Endometrial microvascular endothelial cells (primary cell): ENCODE measurements around the gene CCNL2. TPM values are rescaled to one million over a fixed set of nuclear protein-coding genes. Genes with fewer than 3 reads are reported as not detected.
"Not testable (repeated sequence)": the region's sequence is repeated elsewhere in the genome, so short reads cannot be mapped to it uniquely, and the experiment has no call there.

Experiments used
- in situ Hi-C: cut with HindIII; loops from 2 replicates; pipeline ENCODE4 v1.10.0; 2017; ENCODE audit warnings: low sequenced_read_pairs, low pct_unique_long_range_greater_than_20kb; ENCODE audit errors: inconsistent ontology term
- total RNA-seq: library from RNA; depleted of rRNA; stranded (reverse); fragments of >200 nt; gene quantifications from one replicate; pipeline ENCODE4 v1.2.3, GENCODE V29; 2015; ENCODE audit errors: inconsistent ontology term

CCNL2 gene
- 85.4 TPM for total RNA-seq

DNA sequence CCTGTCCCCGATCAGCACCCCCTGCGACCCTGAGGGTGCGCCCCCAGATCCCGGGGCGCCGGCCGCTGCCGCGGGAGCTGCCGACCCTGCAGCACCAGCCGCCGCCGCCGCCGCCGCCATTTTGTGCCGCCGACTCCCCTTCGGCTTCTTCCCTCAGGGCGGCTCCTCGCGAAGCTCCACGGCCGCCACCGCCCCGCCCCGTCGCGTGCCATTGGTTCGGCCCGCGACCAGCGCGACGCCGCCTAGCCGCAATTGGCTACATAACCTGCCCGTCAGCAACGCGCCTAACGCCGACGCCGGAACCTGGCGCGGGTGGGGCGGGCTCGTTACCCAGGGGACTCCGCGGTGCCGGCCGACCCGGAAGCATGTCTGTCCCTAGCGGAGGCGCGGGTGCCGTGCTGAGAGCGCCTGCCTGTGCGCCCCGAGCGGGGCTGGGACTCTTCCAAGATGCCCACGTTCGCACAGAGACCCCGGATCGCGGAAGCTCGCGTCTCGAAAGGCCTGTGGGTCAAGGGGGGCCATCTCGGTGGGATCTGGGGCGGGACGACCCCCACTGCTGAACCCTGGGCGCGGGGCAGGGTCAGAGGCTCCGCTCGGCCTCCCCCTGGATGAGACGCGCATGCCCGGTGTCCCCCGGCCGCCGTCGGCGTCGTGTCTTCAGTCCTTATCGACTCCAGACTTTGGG is at the start of gene CCNL2:
CCNL2 (minus strand) TSS at position 149 of the 685 bp plus-strand sequence; CDS start at position 120, 29 bp downstream.
- in situ Hi-C loops = no loop called here

DNA sequence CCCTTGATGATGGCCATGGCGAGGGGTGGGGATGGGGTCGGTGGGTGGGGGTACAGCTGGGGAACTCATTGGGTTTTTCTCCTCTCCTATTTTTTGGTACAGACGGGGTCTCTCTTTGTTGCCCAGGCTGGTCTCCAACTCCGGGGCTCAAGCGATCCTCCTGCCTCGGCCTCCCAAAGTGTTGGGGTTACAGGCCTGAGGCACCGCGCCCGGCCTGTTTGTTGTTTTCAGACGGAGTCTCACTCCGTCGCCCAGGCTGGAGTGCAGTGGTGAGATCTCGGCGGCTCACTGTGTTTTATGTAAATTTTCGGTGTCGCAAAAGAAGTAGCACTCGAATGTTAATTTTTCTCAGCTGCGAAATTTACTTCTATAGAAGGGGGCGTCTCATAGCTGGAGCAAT is 47.5 kb upstream of the CCNL2 start:
- in situ Hi-C loops = not testable (repeated sequence)

DNA sequence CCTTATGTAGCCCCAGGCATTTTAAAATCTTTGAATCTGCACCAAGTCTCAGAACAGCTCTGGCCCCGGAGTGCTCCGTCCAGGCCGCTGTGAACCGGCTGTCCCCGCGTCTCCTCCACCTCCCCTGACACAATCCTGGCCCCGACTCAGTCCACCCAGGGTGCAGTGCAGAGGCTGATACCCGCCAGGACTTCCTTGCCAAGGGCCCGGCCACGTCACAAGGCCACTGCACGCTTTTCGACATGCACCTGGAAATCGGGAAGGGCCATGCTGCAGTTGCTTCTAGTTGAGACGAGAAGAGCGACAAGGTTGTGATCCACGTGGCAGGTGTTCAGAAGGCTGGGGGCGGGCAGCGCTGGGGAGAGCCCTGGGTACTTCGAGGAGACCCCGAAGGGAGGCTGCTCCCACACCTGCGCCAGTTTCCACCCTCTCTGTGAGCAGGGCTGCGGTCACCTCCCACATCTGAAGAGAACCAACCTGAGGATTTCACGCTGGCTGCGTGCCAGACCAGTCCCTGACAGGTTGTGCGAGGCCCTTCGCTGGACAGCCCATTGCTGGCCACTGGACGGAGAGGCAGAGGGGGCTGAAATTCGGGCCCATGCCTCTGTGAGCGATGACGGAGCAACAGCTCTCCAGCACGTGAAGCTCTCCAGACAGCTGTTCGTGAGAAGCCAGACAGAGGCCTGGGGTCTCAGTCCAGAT is 43.1 kb upstream of the CCNL2 start:
- in situ Hi-C loops = no loop called here

DNA sequence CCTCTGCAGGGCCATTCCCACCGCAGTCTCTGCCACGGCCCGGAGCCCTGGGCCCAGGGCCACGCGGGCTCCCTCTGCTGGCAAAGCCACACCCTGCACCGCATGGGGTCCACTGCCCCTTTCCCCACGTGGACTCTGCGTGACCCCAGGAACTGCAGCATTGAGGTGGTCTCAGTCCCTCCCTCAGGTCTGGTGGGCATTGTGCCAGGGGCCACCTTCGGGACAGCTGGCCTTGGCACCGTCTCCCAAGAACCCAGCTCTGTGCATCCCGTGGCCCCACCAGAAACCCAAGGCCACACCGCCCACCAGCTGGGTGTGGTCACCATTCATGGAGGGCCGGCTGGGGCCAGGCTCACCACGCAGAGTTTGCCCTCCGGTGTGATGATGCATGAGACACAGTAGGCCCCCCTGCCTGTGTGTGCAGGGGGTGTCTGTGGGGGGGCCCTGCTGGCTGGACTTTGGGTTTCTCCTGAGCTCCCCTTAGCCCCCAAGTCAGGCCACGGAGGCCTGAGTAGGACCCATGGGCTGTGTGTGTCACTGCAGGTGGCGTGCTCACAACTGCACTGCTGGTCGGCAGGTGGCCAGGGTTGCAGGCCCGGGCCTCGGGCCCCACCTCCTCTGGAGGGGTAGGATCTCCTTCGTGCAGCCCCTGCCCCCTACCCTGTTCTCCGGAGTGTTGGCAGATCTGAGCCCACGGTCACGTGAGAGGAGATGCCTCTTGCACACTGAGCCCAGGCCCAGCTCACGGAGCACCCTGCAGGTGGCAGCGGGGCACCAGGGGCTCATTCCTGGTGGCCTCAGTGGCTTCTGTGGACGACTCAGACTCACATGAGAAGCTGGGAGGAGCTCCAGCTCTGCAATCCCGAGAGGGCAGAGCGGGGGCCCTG is 42.1 kb upstream of the CCNL2 start:
- in situ Hi-C loops = no loop called here

DNA sequence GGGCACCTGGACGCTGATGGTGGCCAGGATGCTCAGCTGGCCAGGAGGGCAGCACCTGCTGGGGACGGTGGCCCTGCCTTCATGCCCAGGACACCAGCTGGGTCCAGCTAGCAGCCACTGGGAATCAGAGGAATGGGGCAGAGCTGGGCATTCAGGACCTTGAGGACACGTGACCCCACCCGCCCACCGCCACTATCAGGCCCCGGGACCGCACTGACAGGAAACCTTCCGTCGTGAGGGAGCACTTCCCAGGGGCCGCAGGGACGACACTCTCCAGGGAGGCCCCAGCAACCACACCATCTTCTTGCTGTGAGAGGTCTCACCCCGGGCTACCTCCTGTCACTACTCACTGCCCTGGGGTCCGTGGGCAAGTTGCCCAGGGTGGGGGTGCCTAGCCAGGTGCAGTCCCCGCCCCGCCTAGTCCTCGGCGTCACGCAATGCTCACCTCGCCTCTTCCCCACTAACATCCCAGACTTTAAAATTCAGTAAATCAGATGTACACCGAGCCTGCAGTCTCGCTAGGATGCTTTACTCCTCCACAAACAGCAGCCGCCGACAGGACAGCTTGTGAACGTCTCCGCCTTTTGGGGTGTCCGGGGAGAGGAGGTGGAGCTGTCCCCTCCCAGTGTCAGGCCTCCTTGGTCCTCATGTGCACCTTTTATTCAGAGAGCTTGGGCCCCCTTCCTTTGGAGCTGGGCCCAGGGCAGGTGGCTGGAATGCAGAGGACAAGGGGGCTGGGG is 41.3 kb upstream of the CCNL2 start:
- in situ Hi-C loops = no loop called here

DNA sequence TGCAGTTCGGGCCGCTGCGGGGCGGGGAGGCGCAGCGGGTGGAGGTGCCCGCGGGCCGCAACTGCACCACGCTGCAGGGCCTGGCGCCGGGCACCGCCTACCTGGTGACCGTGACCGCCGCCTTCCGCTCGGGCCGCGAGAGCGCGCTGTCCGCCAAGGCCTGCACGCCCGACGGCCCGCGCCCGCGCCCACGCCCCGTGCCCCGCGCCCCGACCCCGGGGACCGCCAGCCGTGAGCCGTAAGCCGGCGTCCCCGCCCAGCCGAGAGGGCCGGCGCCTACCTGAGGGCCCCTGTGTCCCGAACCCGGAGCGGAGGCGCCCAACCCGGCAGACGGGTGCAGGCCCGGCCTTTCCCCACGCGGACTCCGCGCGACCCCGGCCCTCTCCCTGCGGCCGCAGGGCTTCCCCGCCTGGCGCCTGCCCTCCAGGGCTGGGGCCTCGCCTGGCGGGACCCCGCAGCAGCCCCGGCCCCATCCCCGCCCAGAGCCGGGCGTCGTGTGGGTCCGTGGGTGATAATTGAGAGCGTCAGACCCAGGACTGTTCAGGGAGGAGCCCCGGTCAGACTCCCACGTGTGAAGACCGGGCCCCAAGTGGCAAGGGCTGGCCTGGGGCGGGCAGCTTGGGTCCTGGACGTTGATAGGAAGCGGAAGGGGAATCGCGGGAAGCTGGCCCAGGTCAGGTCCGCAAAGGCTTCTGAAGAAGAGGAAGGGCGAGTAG is 40.6 kb upstream of the CCNL2 start:
- in situ Hi-C loops = no loop called here

DNA sequence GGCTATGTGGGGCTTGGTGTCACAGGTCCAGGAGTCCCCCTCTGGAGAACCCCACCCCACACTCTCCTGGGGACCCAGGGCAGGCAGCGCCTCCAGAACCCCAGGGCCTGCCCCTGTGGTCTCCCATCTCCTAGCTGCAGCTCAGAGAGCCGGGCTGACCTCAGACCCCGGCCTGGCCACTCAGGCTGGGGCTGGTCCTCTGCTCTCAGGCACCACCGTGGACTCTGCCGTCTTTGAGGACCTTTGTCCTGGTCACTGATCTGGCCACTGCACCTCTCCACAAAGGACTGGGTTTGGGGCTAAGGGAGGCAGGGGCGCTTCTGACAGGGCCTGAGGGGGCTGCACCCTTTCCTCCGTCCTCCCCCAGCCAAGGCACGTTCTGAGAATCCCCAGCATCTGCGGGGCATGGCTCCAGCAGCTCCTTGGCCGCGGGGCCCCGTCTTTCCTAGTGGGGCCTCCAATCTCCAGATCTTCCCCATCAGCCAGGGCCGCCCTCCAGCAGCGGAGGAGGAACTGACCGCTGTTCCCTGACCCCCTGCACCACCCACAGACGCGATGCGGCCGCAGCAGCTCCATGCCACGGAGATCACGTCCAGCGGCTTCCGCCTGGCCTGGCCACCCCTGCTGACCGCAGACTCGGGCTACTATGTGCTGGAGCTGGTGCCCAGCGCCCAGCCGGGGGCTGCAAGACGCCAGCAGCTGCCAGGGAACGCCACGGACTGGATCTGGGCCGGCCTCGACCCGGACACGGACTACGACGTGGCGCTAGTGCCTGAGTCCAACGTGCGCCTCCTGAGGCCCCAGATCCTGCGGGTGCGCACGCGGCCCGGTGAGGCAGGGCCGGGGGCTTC is 39.6 kb upstream of the CCNL2 start:
- in situ Hi-C loops = no loop called here

DNA sequence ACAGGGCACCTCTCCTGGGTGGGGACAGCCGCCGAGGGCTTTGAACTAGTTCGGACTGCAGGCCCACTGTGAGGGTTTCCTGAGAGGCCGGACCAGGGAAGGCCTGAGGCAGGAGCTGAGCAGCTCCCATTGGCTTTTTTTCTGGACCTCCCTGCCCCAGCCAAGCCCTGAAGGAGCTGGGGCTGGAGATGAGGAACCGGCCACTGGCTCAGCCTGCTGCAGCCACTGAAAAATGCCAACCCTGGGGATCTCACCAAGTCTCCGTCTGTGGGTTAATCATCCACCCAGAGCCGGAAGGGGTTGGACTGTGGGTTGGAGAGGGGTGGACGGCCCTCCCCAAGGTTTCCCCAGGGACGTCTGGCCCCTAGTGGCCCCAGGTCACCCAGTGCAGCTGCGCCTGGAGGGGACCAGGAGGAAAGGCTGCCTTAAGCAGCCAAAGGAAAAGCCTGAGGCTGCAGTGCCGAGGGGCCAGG is 38.8 kb upstream of the CCNL2 start:
- in situ Hi-C loops = no loop called here

DNA sequence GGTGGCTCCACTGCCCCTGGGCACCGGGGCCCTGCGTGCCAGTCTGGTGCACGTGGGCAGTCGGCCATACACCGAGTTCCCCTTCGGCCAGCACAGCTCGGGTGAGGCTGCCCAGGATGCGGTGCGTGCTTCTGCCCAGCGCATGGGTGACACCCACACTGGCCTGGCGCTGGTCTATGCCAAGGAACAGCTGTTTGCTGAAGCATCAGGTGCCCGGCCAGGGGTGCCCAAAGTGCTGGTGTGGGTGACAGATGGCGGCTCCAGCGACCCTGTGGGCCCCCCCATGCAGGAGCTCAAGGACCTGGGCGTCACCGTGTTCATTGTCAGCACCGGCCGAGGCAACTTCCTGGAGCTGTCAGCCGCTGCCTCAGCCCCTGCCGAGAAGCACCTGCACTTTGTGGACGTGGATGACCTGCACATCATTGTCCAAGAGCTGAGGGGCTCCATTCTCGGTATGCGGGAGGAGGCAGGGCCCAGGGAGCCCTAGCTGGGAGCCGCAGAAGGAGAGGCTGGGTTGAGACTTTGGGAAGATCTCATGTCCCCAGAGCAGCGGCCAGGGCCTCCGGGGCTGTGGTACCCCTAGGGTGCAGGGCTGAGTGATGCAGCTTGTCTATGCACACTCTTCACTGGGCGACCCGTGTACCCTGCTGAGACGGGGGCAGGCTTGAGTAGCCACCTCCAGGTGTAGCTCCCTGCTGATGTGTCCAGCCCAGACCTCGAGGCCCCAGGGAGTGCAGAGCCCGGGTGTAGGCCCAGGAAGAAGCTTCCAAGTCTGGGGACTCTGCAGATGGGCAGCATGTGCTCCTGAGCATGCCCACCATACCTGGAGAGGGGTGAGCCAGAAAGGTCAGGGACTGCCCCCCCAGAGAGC is 38.1 kb upstream of the CCNL2 start:
- in situ Hi-C loops = no loop called here

DNA sequence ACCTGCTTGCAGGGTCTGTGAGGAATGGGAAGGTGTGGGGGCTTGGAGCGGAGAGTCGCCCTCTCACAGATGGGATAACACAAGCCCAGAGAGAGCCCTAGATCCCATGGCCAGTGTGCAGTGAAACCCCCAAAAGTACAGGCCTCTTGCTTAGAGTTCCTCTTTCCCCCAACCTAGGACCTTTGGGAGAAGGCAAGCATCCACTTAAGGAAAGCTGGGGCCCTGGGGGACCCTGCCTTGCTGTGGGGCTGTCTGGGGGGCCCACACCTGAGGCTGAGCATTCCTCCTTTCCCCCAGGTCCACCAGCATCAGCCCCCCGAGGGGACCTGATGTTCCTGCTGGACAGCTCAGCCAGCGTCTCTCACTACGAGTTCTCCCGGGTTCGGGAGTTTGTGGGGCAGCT is 37.5 kb upstream of the CCNL2 start:
- in situ Hi-C loops = no loop called here

DNA sequence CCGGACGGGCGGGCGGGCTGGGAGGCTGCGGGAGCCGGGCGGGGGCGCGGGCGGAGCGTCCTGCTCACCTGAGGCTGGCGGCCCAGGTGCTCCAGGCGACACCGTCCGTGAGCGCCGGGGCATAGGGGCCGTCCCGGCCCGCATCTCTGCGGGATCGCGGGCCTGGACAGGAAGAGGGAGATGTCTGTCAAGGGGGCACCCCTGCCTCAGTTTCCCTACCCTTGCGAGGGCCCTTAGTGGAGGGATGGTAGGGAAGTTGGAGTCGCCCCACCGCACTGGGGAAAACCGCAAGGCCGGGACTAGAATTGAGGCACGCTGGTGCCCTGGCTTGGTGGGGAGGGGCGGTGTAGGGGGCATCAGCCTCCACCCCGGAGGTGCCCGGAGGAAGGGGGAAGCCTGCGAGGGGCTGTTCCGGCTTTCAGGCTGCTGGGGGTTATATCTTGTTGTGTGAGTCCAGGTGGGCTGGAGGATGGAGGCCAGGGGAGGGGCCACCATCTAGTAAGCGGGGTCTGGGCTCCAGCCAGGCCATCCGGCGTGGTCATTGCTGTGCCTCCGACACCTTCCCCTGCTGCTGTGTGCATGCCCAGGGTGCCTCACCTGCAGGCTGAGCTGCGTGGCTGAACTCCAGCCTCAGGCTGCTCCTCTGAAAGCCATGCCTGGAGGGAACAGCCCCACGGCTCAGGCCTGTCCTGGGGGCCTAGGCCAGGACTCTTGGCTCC is 36.9 kb upstream of the CCNL2 start:
- in situ Hi-C loops = no loop called here

DNA sequence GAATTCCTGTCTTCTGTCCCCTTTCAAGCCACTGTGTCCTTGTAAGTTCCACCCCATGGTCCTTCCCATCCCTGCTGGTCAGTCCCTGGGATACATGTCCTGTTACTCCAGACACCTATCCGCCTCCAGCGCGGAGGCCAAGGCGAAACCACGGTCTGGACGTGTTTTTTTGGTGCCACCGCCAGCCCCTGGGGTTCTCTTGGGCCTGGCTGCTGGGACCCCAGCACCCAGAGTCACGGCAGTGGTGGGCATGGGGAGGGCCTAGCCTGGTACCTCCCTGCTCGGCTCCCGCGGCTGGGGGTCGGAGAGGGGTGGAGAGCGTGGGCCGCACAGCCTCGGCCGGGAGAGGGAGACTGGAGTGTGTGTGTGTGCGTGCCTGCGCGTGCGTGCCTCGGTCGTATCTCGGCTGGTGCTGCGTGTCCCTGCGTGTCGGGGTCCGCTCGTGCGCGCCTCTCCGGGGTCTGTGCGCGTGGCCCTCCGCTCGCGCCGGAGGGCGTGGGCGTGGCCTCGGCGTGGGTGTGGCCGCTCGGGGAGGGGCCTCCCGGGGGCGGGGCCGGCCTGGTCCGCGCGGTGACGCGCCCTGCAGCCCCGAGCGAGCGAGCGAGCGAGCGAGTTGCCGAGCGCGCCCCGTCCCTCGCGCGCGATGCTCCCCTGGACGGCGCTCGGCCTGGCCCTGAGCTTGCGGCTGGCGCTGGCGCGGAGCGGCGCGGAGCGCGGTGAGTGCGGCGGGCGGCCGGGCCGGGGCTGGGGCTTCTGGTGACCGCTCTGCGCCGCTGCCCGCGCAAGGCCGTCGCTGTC is 36.2 kb upstream of the CCNL2 start, which contains the start of gene VWA1:
VWA1 (plus strand) TSS at position 585 of the 798 bp plus-strand sequence; CDS start at position 644, 59 bp downstream.
- in situ Hi-C loops = no loop called here

DNA sequence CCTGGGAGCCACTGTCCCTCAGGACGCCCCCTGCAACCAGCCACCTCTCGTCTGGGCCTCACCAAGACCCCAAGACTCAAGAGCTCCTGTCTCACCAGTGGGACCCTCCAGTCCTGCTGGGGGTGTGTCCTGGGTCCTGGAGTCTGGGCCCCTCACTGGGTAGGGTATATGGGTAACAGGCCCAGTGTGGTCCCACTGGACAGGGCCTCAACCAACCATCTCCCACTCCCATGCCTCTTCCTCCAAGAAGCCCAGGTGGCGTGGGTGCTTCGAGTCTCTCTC is 35.6 kb upstream of the CCNL2 start:
- in situ Hi-C loops = no loop called here

DNA sequence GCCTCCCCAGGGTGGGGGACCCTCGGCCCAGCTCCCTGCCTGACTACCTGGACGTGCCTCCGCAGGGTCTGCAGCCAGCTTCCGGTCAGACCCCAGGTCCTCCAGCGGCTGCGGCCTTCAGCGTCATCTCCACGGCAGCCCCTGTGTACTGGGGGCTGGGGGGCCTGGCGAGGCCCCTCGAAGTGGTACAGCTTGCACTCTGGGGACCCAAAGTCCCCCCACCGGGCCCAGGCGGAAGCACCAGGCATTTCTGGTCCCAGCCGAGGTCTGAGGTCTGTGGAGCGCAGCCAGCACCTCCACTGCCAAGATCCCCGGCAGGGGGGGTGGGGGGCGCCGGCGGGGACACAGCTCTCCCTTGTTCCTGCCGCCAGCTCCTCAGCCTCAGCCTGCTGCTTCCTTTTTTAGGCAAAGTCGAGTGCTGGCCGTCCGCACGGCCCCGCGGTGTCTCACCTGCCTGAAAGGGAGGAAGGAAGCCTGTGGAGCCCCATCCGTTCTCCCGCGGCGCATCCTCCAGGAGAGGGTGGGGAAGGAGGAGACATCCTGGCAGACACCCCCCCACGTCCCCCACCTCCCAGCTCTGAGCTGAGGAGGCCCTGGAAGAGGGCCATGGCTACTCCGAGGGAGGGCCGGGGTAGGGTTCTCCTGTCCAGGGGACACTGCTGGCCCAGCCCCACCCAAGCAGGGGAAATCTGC is 35.1 kb upstream of the CCNL2 start:
- in situ Hi-C loops = no loop called here

DNA sequence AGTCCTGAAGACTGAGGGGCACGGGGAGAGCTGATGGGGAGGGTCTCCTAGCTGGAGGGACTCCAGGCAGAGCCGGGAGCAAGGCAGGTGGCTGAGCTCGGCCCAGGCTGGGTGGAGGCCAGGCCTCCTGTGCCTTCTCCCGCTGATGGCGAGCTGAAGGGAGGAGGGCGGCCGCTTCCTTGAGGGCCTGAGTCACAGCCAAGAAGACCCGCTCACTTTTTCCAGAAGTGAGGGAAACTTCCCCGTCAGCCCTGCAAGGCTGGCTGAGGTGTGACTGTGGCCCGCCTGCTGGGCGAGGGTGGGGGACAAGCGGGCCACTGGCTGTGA is 34.6 kb upstream of the CCNL2 start:
- in situ Hi-C loops = no loop called here
